Body of pancreas (tissue), 4 donors: ENCODE measurements around the gene ZSWIM3.

Experiments used
- CTCF ChIP-seq, 7 experiments: fragments of 450-650 bp in 4 of 7; fragments of 200-600 bp in 3 of 7; sonication (generic) in 3 of 7; IDR thresholded peaks; one replicate each; pipeline ENCODE4 v1.5.1; 2016 to 2019; ENCODE audit warnings: antibody characterized with exemption in 7 of 7
- POLR2A ChIP-seq, 3 donors: fragments of 450-650 bp; IDR thresholded peaks; one replicate each; pipeline ENCODE4 v1.6.1; 2016; ENCODE audit warnings: antibody characterized with exemption in 3 of 3, mild to moderate bottlenecking in 2 of 3

GRCh38 chr20:45822857-45823256 is 34.6 kb upstream of the ZSWIM3 start:
- TF ChIP-seq CTCF (IDR thresholded peaks at IDR 0.05) (no peak), POLR2A (IDR thresholded peaks at IDR 0.05) (no peak)
